ENCODE results near the gene OR2F2. TPM values are rescaled to one million over a fixed set of nuclear protein-coding genes. Genes with fewer than 3 reads are reported as not detected.

Gene OR2F2
- polyA plus RNA-seq, 1 of the 3 experiments (the other 2 are of a cell fraction) = 0.07 TPM

DNA sequence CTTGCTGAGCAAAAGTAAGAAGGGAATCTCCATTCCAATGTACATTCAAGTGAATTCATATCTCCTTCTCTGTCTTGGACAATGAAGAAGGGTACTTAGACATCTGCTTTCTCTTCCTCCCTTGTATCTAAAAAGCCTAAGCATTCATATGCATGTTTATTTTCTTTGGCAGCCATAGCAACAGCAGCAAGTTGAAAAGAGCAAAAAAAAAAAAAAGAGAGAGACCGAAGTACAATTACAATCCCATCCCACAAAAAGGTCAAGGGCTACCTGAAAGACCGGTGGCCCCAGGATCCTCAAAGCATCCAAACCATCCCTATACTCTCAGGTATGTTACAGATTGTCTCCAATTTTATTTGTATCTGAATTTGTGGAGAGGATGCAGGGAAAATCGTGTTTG, 23.7 kb downstream of the OR2F2 start:
- Histone ChIP-seq H3K36me3 (replicated peaks in 1 of 2; ENCODE audit: control insufficient read depth in 1 of 2, insufficient read depth in 2 of 2, low read length in 1 of 2) (no peaks in the 10 kb centered on the region), H3K27ac (ENCODE audit: low read depth in 2 of 2, low read length in 1 of 2) (no peak overlapping the region), H3K27me3 (ENCODE audit: insufficient read depth) (peaks cover 12% of the 10 kb centered on the region; the same call in 1 of the 2 replicates), H3K9me2 (no peaks in the 10 kb centered on the region), H3K4me3 (ENCODE audit: low read depth in 2 of 2, low read length in 1 of 2) (no peak overlapping the region), H3K4me1 (ENCODE audit: control insufficient read depth in 1 of 2, insufficient read depth in 2 of 2, low read depth in 1 of 2, low read length in 1 of 2) (no peaks in the 10 kb centered on the region), H3K9me3 (no peaks in the 10 kb centered on the region), H3K4me2 (no peak overlapping the region), H3F3A (replicated peaks; ENCODE audit: insufficient read depth) (no peaks in the 10 kb centered on the region), H3K79me2 (ENCODE audit: insufficient read depth) (no peaks in the 10 kb centered on the region), H4K20me1 (ENCODE audit: insufficient read depth) (no peaks in the 10 kb centered on the region), H2AFZ (ENCODE audit: low read depth) (no peak overlapping the region), H3K9ac (no peak overlapping the region)
- ChIA-PET POLR2A (no interaction called here), CTCF (no interaction called here)
- TF ChIP-seq NRF1 (IDR thresholded peaks at IDR 0.05; ENCODE audit: low read depth, low read length) (no peak), TAF1 (IDR thresholded peaks at IDR 0.05; ENCODE audit: borderline replicate concordance, low read depth, low read length) (no peak), EP300 (IDR thresholded peaks at IDR 0.05; ENCODE audit: borderline replicate concordance in 1 of 2, low read depth in 1 of 2, low read length in 1 of 2) (no peak), RCOR1 (IDR thresholded peaks at IDR 0.05; ENCODE audit: low read length) (no peak), JUND (IDR thresholded peaks at IDR 0.05) (no peak), GATA2 (CRISPR knock-in tag; IDR thresholded peaks at IDR 0.05) (no peak), GABPA (IDR thresholded peaks at IDR 0.05; ENCODE audit: low read depth) (no peak)
- TF ChIP-seq, protein P1, sequence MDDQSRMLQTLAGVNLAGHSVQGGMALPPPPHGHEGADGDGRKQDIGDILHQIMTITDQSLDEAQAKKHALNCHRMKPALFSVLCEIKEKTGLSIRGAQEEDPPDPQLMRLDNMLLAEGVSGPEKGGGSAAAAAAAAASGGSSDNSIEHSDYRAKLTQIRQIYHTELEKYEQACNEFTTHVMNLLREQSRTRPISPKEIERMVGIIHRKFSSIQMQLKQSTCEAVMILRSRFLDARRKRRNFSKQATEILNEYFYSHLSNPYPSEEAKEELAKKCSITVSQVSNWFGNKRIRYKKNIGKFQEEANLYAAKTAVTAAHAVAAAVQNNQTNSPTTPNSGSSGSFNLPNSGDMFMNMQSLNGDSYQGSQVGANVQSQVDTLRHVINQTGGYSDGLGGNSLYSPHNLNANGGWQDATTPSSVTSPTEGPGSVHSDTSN (IDR thresholded peaks at IDR 0.05) = no peak
- TF ChIP-seq, protein P2, sequence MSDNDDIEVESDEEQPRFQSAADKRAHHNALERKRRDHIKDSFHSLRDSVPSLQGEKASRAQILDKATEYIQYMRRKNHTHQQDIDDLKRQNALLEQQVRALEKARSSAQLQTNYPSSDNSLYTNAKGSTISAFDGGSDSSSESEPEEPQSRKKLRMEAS (IDR thresholded peaks at IDR 0.05; ENCODE audit: low read depth) = no peak
- TF ChIP-seq, protein P3, sequence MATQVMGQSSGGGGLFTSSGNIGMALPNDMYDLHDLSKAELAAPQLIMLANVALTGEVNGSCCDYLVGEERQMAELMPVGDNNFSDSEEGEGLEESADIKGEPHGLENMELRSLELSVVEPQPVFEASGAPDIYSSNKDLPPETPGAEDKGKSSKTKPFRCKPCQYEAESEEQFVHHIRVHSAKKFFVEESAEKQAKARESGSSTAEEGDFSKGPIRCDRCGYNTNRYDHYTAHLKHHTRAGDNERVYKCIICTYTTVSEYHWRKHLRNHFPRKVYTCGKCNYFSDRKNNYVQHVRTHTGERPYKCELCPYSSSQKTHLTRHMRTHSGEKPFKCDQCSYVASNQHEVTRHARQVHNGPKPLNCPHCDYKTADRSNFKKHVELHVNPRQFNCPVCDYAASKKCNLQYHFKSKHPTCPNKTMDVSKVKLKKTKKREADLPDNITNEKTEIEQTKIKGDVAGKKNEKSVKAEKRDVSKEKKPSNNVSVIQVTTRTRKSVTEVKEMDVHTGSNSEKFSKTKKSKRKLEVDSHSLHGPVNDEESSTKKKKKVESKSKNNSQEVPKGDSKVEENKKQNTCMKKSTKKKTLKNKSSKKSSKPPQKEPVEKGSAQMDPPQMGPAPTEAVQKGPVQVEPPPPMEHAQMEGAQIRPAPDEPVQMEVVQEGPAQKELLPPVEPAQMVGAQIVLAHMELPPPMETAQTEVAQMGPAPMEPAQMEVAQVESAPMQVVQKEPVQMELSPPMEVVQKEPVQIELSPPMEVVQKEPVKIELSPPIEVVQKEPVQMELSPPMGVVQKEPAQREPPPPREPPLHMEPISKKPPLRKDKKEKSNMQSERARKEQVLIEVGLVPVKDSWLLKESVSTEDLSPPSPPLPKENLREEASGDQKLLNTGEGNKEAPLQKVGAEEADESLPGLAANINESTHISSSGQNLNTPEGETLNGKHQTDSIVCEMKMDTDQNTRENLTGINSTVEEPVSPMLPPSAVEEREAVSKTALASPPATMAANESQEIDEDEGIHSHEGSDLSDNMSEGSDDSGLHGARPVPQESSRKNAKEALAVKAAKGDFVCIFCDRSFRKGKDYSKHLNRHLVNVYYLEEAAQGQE (IDR thresholded peaks at IDR 0.05; ENCODE audit: low read depth, low read length) = no peak
- no peak for DNase-seq
- WGBS (ENCODE audit: low lambda C conversion rate) = 9% methylated on average over 3 of the region's 3 CpGs

DNA sequence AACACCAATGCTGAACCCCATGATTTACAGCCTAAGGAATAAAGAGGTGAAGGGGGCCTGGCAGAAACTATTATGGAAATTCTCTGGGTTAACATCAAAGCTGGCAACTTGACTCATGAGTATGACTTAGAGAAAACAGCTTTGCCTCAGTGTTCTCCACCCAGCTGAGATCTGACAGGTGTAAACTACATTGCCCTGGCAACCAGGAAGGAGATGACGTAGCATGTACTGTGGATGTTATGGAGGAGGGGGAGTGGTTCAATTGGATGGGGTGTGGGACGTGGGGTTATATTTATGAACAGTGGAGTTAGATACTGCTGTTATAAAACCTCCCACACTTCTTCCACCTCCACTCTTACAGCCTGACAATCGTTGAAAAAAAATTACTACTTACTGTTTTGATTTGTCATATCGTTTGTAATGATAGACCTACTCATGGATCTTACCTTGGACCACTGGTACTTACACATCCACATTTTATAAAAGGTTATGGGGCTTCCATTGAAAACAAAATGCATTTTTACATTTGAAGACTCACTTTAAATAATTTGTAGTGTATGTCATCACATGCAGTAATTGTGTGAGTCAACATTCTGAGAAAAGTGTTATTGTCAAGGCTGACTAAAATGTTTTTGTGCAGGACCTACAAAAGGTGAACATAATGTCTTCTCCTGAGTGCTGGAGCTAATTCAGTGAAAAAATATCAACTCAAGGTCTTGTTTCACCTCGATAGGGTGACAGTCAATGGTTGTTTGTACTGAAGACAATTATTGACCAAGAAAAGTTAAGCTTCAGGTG, 26.0 kb downstream of the OR2F2 start:
- no peaks in the 10 kb centered on the region for H3F3A ChIP-seq (replicated peaks; ENCODE audit: insufficient read depth)
- 7% methylated on average over 5 of the region's 5 CpGs for WGBS (ENCODE audit: low lambda C conversion rate)
- H3K27ac ChIP-seq (ENCODE audit: low read depth in 2 of 2, low read length in 1 of 2) = no peak overlapping the region
- H3K79me2 ChIP-seq (ENCODE audit: insufficient read depth) = no peaks in the 10 kb centered on the region
- H3K9ac ChIP-seq = no peak overlapping the region
- ChIA-PET POLR2A (no interaction called here), CTCF (no interaction called here)
- peaks cover 12% of the 10 kb centered on the region; the same call in 1 of the 2 replicates for H3K27me3 ChIP-seq (ENCODE audit: insufficient read depth)
- H3K4me3 ChIP-seq (ENCODE audit: low read depth in 2 of 2, low read length in 1 of 2) = no peak overlapping the region
- H4K20me1 ChIP-seq (ENCODE audit: insufficient read depth) = no peaks in the 10 kb centered on the region
- no peaks in the 10 kb centered on the region for H3K9me2 ChIP-seq
- H3K4me2 ChIP-seq = no peak overlapping the region
- no peak overlapping the region for H2AFZ ChIP-seq (ENCODE audit: low read depth)
- no peaks in the 10 kb centered on the region for H3K9me3 ChIP-seq
- no peaks in the 10 kb centered on the region for H3K4me1 ChIP-seq (ENCODE audit: control insufficient read depth in 1 of 2, insufficient read depth in 2 of 2, low read depth in 1 of 2, low read length in 1 of 2)
- H3K36me3 ChIP-seq (replicated peaks in 1 of 2; ENCODE audit: control insufficient read depth in 1 of 2, insufficient read depth in 2 of 2, low read length in 1 of 2) = no peaks in the 10 kb centered on the region
- DNase-seq = no peak
- TF ChIP-seq YY1 (IDR thresholded peaks at IDR 0.05; ENCODE audit: low read depth) (no peak), MEF2A (IDR thresholded peaks at IDR 0.05; ENCODE audit: borderline replicate concordance, low read depth) (no peak), RFX5 (IDR thresholded peaks at IDR 0.05; ENCODE audit: low read length) (no peak), TAF1 (IDR thresholded peaks at IDR 0.05; ENCODE audit: borderline replicate concordance, low read depth, low read length) (no peak), SIN3A (IDR thresholded peaks at IDR 0.05; ENCODE audit: borderline replicate concordance, low read depth, low read length) (no peak), NRF1 (IDR thresholded peaks at IDR 0.05; ENCODE audit: low read depth, low read length) (no peak)
- TF ChIP-seq, protein P4, sequence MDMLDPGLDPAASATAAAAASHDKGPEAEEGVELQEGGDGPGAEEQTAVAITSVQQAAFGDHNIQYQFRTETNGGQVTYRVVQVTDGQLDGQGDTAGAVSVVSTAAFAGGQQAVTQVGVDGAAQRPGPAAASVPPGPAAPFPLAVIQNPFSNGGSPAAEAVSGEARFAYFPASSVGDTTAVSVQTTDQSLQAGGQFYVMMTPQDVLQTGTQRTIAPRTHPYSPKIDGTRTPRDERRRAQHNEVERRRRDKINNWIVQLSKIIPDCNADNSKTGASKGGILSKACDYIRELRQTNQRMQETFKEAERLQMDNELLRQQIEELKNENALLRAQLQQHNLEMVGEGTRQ (IDR thresholded peaks at IDR 0.05; ENCODE audit: borderline replicate concordance, low read depth, low read length) = no peak
